Right atrium auricular region (tissue), 2 donors: ENCODE results near the gene UBE2D2. TPM values are rescaled to one million over a fixed set of nuclear protein-coding genes. Genes with fewer than 3 reads are reported as not detected.
A peak's percentile ranks its signal among the peaks of the same experiment; 100 is the strongest.

Experiments
- DNase-seq: peaks from one replicate; pipeline ENCODE4 v3.0.0-alpha.2; 2019; ENCODE audit warnings: low spot score
- H3K27ac ChIP-seq, 2 donors: fragments of 200-600 bp; sonication (generic); 1 replicate in 1 of 2; 2 replicates in 1 of 2; pipeline ENCODE4 v1.5.1; 2016 to 2019
- H3K27me3 ChIP-seq, 2 donors: fragments of 200-600 bp; sonication (generic); one replicate each; pipeline versions ENCODE4 v1.5.1 to v1.6.0; 2017 to 2019
- H3K36me3 ChIP-seq: fragments of 200-600 bp; sonication (generic); one replicate; pipeline ENCODE4 v1.5.1; 2016
- H3K4me1 ChIP-seq, 2 donors: fragments of 200-600 bp; sonication (generic); one replicate each; pipeline versions ENCODE4 v1.5.1 to v1.6.0; 2017 to 2019
- H3K4me3 ChIP-seq, 2 donors: fragments of 200-600 bp; sonication (generic); 1 replicate in 1 of 2; 2 replicates in 1 of 2; pipeline ENCODE4 v1.5.1; 2017 to 2019; ENCODE audit warnings: mild to moderate bottlenecking in 1 of 2, moderate library complexity in 1 of 2
- H3K9me3 ChIP-seq, 2 donors: fragments of 200-600 bp; sonication (generic); one replicate each; pipeline ENCODE4 v1.5.1; 2019
- CTCF ChIP-seq, 2 donors: fragments of 200-600 bp; sonication (generic); IDR thresholded peaks; one replicate each; pipeline ENCODE4 v1.5.1; 2019; ENCODE audit warnings: antibody characterized with exemption in 2 of 2
- total RNA-seq, 2 donors: library from RNA; depleted of rRNA; stranded (reverse); fragments of >200 nt; gene quantifications; one replicate each; pipeline ENCODE4 v1.1.0, GENCODE V29; 2016

The UBE2D2 gene
- total RNA-seq, 2 donors from 2014 or later, result 54.3 to 73.6 TPM

- H3K9me3 ChIP-seq, result no peaks in the 10 kb centered on the region
- DNase-seq, result no peak
- H3K27me3 ChIP-seq, result no peaks in the 10 kb centered on the region
- H3K4me3 ChIP-seq, result peak overlapping the region; percentile 39 to 50
- H3K4me1 ChIP-seq, result peaks cover 7 to 98% of the 10 kb centered on the region in 2 donors
- no peak for TF ChIP-seq CTCF (IDR thresholded peaks at IDR 0.05)
- H3K27ac ChIP-seq, result peak overlapping the region; percentile 94 to 97
- H3K36me3 ChIP-seq, result no peaks in the 10 kb centered on the region
These were observed 106.6 kb downstream of the UBE2D2 start for GRCh38 chr5:139667730-139668063.

GRCh38 chr5:139668064-139668880, 107.1 kb downstream of the UBE2D2 start:
- Histone ChIP-seq H3K4me3 (peak overlapping the region; percentile 39 to 50), H3K4me1 (peaks cover 7 to 98% of the 10 kb centered on the region in 2 donors), H3K9me3 (no peaks in the 10 kb centered on the region), H3K27ac (peak overlapping the region; percentile 94 to 97), H3K36me3 (no peaks in the 10 kb centered on the region), H3K27me3 (no peaks in the 10 kb centered on the region)
- DNase-seq, result no peak
- no peak for TF ChIP-seq CTCF (IDR thresholded peaks at IDR 0.05)

GRCh38 chr5:139668924-139669661, 108.0 kb downstream of the UBE2D2 start:
- Histone ChIP-seq H3K4me3 (peak overlapping the region; percentile 39 to 50), H3K4me1 (peaks cover 7 to 98% of the 10 kb centered on the region in 2 donors), H3K9me3 (no peaks in the 10 kb centered on the region), H3K27ac (peak overlapping the region; percentile 94 to 97), H3K27me3 (no peaks in the 10 kb centered on the region), H3K36me3 (no peaks in the 10 kb centered on the region)
- DNase-seq, result no peak
- TF ChIP-seq CTCF (IDR thresholded peaks at IDR 0.05), result no peak

- H3K4me1 ChIP-seq, result peaks cover 7 to 98% of the 10 kb centered on the region in 2 donors
These were observed 108.7 kb downstream of the UBE2D2 start for GRCh38 chr5:139669662-139670368.

More at GRCh38 chr5:139669662-139670368, 108.7 kb downstream of the UBE2D2 start:
- no peak for DNase-seq
- Histone ChIP-seq H3K27ac (peak overlapping the region; percentile 94 to 97), H3K27me3 (no peaks in the 10 kb centered on the region), H3K9me3 (no peaks in the 10 kb centered on the region), H3K36me3 (no peaks in the 10 kb centered on the region), H3K4me3 (peak overlapping the region; percentile 39 to 50)
- no peak for TF ChIP-seq CTCF (IDR thresholded peaks at IDR 0.05)
